ENCODE results near the gene PPP1R18.

PPP1R18 gene

GRCh38 chr6:30679765-30680535, 6.5 kb downstream of the PPP1R18 start:
- Histone ChIP-seq H2AFZ (ENCODE audit: low read depth, low read length, severe bottlenecking) (no peak overlapping the region), H3K27me3 (ENCODE audit: low read length) (no peaks in the 10 kb centered on the region), H3K4me3 (ENCODE audit: insufficient read depth, low read length, poor library complexity, severe bottlenecking) (peak overlapping the region; percentile 40), H3K4me2 (ENCODE audit: low read depth, low read length, poor library complexity, severe bottlenecking) (peak overlapping the region; percentile 92), H3F3A (ENCODE audit: insufficient read depth) (peaks cover 65% of the 10 kb centered on the region), H3K79me2 (ENCODE audit: insufficient read depth, low read length) (peaks cover 60% of the 10 kb centered on the region), H3K9me3 (ENCODE audit: insufficient read depth, low read length) (no peaks in the 10 kb centered on the region), H4K20me1 (ENCODE audit: low read depth, low read length) (no peaks in the 10 kb centered on the region), H3K9ac (ENCODE audit: low read length) (peak overlapping the region; percentile 59), H3K27ac (ENCODE audit: low read depth, low read length) (peak overlapping the region; percentile 82), H3K36me3 (ENCODE audit: low read length) (peaks cover 11% of the 10 kb centered on the region), H3K9me2 (replicated peaks; ENCODE audit: insufficient read depth, low read length) (no peaks in the 10 kb centered on the region)
- TF ChIP-seq EZH2phosphoT487 (conservative IDR thresholded peaks at IDR 0.05; ENCODE audit: low read length) (no peak), CTCF (IDR thresholded peaks at IDR 0.05; ENCODE audit: insufficient read depth, low read length, poor library complexity, severe bottlenecking) (no peak)

GRCh38 chr6:30678964-30679726, 7.3 kb downstream of the PPP1R18 start:
- TF ChIP-seq EZH2phosphoT487 (conservative IDR thresholded peaks at IDR 0.05; ENCODE audit: low read length) (no peak), CTCF (IDR thresholded peaks at IDR 0.05; ENCODE audit: insufficient read depth, low read length, poor library complexity, severe bottlenecking) (peak; percentile 99)
- H3K36me3 ChIP-seq (ENCODE audit: low read length) = peaks cover 11% of the 10 kb centered on the region
- peaks cover 61% of the 10 kb centered on the region for H3F3A ChIP-seq (ENCODE audit: insufficient read depth)
- H3K27ac ChIP-seq (ENCODE audit: low read depth, low read length) = peak overlapping the region; percentile 82
- H3K4me3 ChIP-seq (ENCODE audit: insufficient read depth, low read length, poor library complexity, severe bottlenecking) = peak overlapping the region; percentile 40
- peak overlapping the region; percentile 59 for H3K9ac ChIP-seq (ENCODE audit: low read length)
- peak overlapping the region; percentile 92 for H3K4me2 ChIP-seq (ENCODE audit: low read depth, low read length, poor library complexity, severe bottlenecking)
- H4K20me1 ChIP-seq (ENCODE audit: low read depth, low read length) = no peaks in the 10 kb centered on the region
- peaks cover 52% of the 10 kb centered on the region for H3K79me2 ChIP-seq (ENCODE audit: insufficient read depth, low read length)
- H3K9me2 ChIP-seq (replicated peaks; ENCODE audit: insufficient read depth, low read length) = no peaks in the 10 kb centered on the region
- no peaks in the 10 kb centered on the region for H3K9me3 ChIP-seq (ENCODE audit: insufficient read depth, low read length)
- H3K27me3 ChIP-seq (ENCODE audit: low read length) = no peaks in the 10 kb centered on the region
- no peak overlapping the region for H2AFZ ChIP-seq (ENCODE audit: low read depth, low read length, severe bottlenecking)

- no peaks in the 10 kb centered on the region for H3K9me3 ChIP-seq (ENCODE audit: insufficient read depth, low read length)
- H3K9me2 ChIP-seq (replicated peaks; ENCODE audit: insufficient read depth, low read length) = no peaks in the 10 kb centered on the region
- H3K9ac ChIP-seq (ENCODE audit: low read length) = no peak overlapping the region
- H3K4me2 ChIP-seq (ENCODE audit: low read depth, low read length, poor library complexity, severe bottlenecking) = no peak overlapping the region
- no peaks in the 10 kb centered on the region for H3K27me3 ChIP-seq (ENCODE audit: low read length)
- no peak overlapping the region for H3K27ac ChIP-seq (ENCODE audit: low read depth, low read length)
- no peak for TF ChIP-seq EZH2phosphoT487 (conservative IDR thresholded peaks at IDR 0.05; ENCODE audit: low read length)
- no peak for TF ChIP-seq CTCF (IDR thresholded peaks at IDR 0.05; ENCODE audit: insufficient read depth, low read length, poor library complexity, severe bottlenecking)
- no peaks in the 10 kb centered on the region for H4K20me1 ChIP-seq (ENCODE audit: low read depth, low read length)
- peaks cover 11% of the 10 kb centered on the region for H3K36me3 ChIP-seq (ENCODE audit: low read length)
- peaks cover 44% of the 10 kb centered on the region for H3F3A ChIP-seq (ENCODE audit: insufficient read depth)
- no peak overlapping the region for H2AFZ ChIP-seq (ENCODE audit: low read depth, low read length, severe bottlenecking)
- no peak overlapping the region for H3K4me3 ChIP-seq (ENCODE audit: insufficient read depth, low read length, poor library complexity, severe bottlenecking)
- H3K79me2 ChIP-seq (ENCODE audit: insufficient read depth, low read length) = peaks cover 39% of the 10 kb centered on the region
Measured at GRCh38 chr6:30676660-30677285, 9.7 kb downstream of the PPP1R18 start.

All from SU-DHL-6 (cell line).